Measurements from ENCODE around the gene BTRC.
A peak's percentile ranks its signal among the peaks of the same experiment; 100 is the strongest.
"Not testable (repeated sequence)": the region's sequence is repeated elsewhere in the genome, so short reads cannot be mapped to it uniquely, and the experiment has no call there.

The BTRC gene

GRCh38 chr10:101575580-101576210 lies 221.7 kb downstream of the BTRC start:
- DNase-seq (ENCODE audit: insufficient read length, low spot score) (no peak), FAIRE-seq (no peak)
- TF ChIP-seq POLR2A (IDR thresholded peaks at IDR 0.05; ENCODE audit: low read depth, low read length), result no peak

GRCh38 chr10:101576211-101576863 lies 222.4 kb downstream of the BTRC start:
- no peak for TF ChIP-seq POLR2A (IDR thresholded peaks at IDR 0.05; ENCODE audit: low read depth, low read length)
- DNase-seq (ENCODE audit: insufficient read length, low spot score) (no peak), FAIRE-seq (no peak)

DNA sequence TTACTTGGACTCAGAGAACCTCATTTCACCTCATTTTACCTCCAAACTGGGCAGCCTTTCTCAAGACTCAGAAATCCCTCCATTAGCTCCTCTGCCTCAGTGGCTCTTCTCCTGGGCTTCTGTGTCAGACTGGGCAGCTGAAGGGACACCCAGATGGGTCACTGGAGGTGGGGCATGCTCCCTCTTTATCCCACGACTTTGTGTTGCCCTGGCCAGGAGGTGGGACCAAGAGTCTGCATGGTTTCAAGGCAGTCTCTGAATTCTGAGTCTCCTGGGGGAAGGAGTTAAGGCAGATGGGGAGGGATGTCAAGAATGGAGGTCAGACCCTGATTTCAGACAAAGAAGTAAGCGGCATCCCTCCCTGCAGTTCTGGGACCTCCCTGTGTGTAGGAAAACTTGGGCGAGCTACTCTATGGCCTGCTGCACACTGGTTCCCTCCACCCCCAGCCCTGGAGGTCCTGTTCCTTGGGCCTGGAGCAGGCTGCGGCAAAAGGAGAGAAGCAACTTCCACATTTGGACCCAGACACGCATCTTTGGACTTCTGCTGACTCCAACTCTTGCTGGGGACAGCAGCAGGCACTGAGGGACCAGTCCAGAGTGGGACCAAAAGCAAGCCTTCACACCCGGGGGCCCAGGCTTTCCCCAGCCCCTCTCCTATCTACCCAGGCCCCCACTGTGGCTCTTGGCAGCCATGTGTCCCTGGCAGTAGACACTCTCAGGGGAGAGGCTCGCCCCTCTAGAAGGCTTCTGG lies 223.3 kb downstream of the BTRC start:
- DNase-seq (ENCODE audit: insufficient read length, low spot score) (no peak), FAIRE-seq (no peak)
- no peak for TF ChIP-seq POLR2A (IDR thresholded peaks at IDR 0.05; ENCODE audit: low read depth, low read length)

- TF ChIP-seq POLR2A (IDR thresholded peaks at IDR 0.05; ENCODE audit: low read depth, low read length), result no peak
- no peak for FAIRE-seq
- DNase-seq (ENCODE audit: insufficient read length, low spot score), result no peak
These were observed 224.2 kb downstream of the BTRC start for GRCh38 chr10:101578192-101578591.

- FAIRE-seq (no peak), DNase-seq (ENCODE audit: insufficient read length, low spot score) (no peak)
- TF ChIP-seq POLR2A (IDR thresholded peaks at IDR 0.05; ENCODE audit: low read depth, low read length), result no peak
These were observed 225.0 kb downstream of the BTRC start for GRCh38 chr10:101578803-101579515.

DNA sequence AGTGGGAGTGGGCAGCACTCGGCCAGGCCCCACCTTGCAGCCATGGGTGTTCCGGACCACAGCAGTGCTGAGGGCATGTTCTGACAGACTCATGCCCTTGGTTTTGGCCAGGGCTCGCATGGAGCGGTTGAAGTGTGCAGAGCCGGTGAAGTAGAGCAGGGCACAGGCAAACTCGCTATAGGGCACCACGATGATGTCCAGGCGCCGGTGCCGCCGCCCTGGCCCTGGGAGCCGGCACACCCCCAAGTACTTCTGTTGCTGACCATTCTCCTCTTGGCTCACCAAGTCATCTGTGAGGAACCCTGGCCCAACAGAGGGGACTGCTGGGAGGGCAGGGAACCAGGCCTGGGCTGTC lies 225.5 kb downstream of the BTRC start:
- TF ChIP-seq POLR2A (IDR thresholded peaks at IDR 0.05; ENCODE audit: low read depth, low read length), result no peak
- no peak for FAIRE-seq
- DNase-seq (ENCODE audit: insufficient read length, low spot score), result no peak

DNA sequence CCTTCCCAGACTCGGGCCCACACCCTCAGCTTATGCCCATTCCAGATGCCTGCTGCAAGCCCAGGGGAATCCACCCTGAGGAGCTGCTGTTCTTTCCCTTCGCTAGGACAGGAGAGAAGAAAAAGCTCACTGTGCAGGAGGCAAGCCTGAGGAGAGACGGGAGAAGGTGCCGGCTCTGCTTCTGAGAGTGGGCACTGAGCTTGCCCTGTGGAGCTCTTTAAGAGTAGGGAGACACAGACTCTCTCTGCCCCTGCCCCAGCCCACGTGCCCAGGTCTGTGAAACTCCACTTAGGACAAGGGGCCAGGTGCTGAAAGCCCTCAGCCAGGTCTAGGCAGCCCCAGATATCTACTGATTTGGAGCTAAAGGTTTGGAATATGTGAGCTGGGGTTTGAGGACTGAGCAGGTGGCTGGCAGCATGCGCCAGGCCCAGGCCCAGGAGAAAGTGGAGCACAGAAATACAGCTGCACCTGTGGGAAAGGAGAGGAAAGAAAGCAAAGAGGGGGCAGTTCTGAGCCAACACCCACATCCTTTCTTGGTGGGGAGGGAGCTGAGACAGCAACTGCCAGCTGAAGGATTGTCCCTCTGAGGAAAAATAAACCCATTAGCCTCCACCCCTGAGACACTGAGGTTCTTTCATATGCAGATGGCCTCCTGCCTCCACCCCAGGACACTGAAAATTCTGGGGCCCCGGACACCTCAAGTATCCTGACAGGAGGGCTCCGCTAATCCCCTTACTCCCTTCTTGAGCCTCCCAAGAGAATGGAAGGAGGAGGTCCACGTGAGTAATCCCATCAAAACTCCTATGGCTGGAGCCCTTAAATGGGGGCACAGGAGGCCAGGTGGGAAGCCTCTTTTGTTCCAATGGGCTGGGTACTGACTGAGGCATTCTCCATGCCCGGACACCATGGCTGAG lies 226.8 kb downstream of the BTRC start:
- TF ChIP-seq POLR2A (IDR thresholded peaks at IDR 0.05; ENCODE audit: low read depth, low read length), result no peak
- FAIRE-seq, result no peak
- DNase-seq (ENCODE audit: insufficient read length, low spot score), result no peak

- DNase-seq (ENCODE audit: insufficient read length, low spot score) (no peak), FAIRE-seq (no peak)
- no peak for TF ChIP-seq POLR2A (IDR thresholded peaks at IDR 0.05; ENCODE audit: low read depth, low read length)
These were observed 231.9 kb downstream of the BTRC start for GRCh38 chr10:101585841-101586240.

GRCh38 chr10:101587725-101588653 lies 234.0 kb downstream of the BTRC start, which contains the start of the genes DPCD and POLL:
Gene DPCD, plus strand, starts transcription at chr10:101588321. Its CDS starts 16 bp downstream, at chr10:101588337.
Gene POLL, minus strand, starts transcription at chr10:101588257. Its CDS starts 897 bp downstream, at chr10:101587360.
- DNase-seq (ENCODE audit: insufficient read length, low spot score) (peak; percentile 93), FAIRE-seq (no peak)
- TF ChIP-seq POLR2A (IDR thresholded peaks at IDR 0.05; ENCODE audit: low read depth, low read length), result peak; percentile 51

- DNase-seq (ENCODE audit: insufficient read length, low spot score), result peak; percentile 73
- FAIRE-seq, result no peak
- TF ChIP-seq POLR2A (IDR thresholded peaks at IDR 0.05; ENCODE audit: low read depth, low read length), result no peak
These were observed 234.9 kb downstream of the BTRC start for GRCh38 chr10:101588879-101589278.

- not testable (repeated sequence) for FAIRE-seq; DNase-seq (ENCODE audit: insufficient read length, low spot score)
These were observed 239.4 kb downstream of the BTRC start for GRCh38 chr10:101593331-101593730.

Measured in H54 (cell line).